Body of pancreas (tissue), 4 donors: ENCODE results near the gene APAF1. TPM values are rescaled to one million over a fixed set of nuclear protein-coding genes. Genes with fewer than 3 reads are reported as not detected.

ENCODE experiments used
- ATAC-seq: fragments of 150-250 bp; one replicate; pipeline ENCODE4 v1.9.1; 2016
- DNase-seq, 4 donors: peaks; one replicate each; pipeline ENCODE4 v3.0.0-alpha.2; 2019
- H3K27ac ChIP-seq, 4 donors: fragments of 200-600 bp; sonication (generic); 1 replicate in 3 of 4; 2 replicates in 1 of 4; pipeline versions ENCODE4 v1.5.1 to v1.6.1; 2016 to 2019; ENCODE audit warnings: mild to moderate bottlenecking in 1 of 4, mixed read lengths in 1 of 4, moderate library complexity in 1 of 4
- H3K27me3 ChIP-seq, 2 donors: fragments of 200-600 bp; sonication (generic); one replicate each; pipeline ENCODE4 v1.6.0; 2016; ENCODE audit warnings: mild to moderate bottlenecking in 1 of 2
- H3K36me3 ChIP-seq, 2 donors: fragments of 200-600 bp; sonication (generic); replicated peaks in 1 of 2; 2 replicates each; pipeline ENCODE4 v1.5.1; 2016; ENCODE audit warnings: low read depth in 2 of 2; ENCODE audit not compliant: insufficient read depth in 1 of 2
- H3K4me1 ChIP-seq: fragments of 200-600 bp; sonication (generic); one replicate; pipeline ENCODE4 v1.6.0; 2016
- H3K4me3 ChIP-seq, 2 donors: fragments of 200-600 bp; sonication (generic); 1 replicate in 1 of 2; 2 replicates in 1 of 2; pipeline ENCODE4 v1.5.1; 2016 to 2019
- H3K9me3 ChIP-seq, 3 donors: fragments of 200-600 bp; sonication (generic); 1 replicate in 2 of 3; 2 replicates in 1 of 3; pipeline ENCODE4 v1.5.1; 2016
- CTCF ChIP-seq, 7 experiments: fragments of 450-650 bp in 4 of 7; fragments of 200-600 bp in 3 of 7; sonication (generic) in 3 of 7; IDR thresholded peaks; one replicate each; pipeline ENCODE4 v1.5.1; 2016 to 2019; ENCODE audit warnings: antibody characterized with exemption in 7 of 7
- POLR2A ChIP-seq, 3 donors: fragments of 450-650 bp; IDR thresholded peaks; one replicate each; pipeline ENCODE4 v1.6.1; 2016; ENCODE audit warnings: antibody characterized with exemption in 3 of 3, mild to moderate bottlenecking in 2 of 3
- WGBS, 2 donors: methylation state at CpG; one replicate each; pipeline ENCODE4 v1.1.5; 2017; 5-methylcytosine and 5-hydroxymethylcytosine counted together
- intact Hi-C: fragments of 100-400 bp; cut with DNase I; formaldehyde crosslinking; loops from one replicate; pipeline ENCODE4 v1.15.1; 2023
- total RNA-seq, 2 donors: library from RNA; depleted of rRNA; stranded (reverse); fragments of >200 nt; gene quantifications; one replicate each; pipeline ENCODE4 v1.1.0, GENCODE V29; 2016

APAF1 gene
- total RNA-seq, 2 donors from 2014 or later = 5.9 to 12.2 TPM

DNA sequence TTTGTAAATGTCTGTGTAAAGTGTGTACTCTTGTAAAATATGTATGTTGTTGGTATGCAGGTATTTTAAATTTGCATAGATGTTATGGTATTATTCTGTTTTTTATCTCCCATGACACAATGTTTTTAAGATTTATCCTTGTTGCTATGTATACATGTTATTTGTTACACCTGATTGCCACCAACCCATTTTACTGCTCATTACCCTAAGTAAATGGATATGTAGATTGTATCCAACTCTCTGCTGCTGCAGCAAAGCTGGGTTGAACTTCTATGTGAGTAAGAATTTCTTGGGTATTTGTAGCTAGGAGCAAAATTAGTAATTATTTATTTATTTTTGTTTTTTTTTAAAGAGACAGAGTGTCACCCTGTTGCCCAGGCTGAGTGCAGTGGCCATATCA lies 6.2 kb downstream of the APAF1 start:
- H3K4me3 ChIP-seq = no peak overlapping the region
- H3K4me1 ChIP-seq = peaks cover 6% of the 10 kb centered on the region
- TF ChIP-seq POLR2A (IDR thresholded peaks at IDR 0.05) (no peak), CTCF (IDR thresholded peaks at IDR 0.05) (no peak)
- H3K9me3 ChIP-seq = no peaks in the 10 kb centered on the region
- DNase-seq (no peak), ATAC-seq (no peak)
- intact Hi-C loops = no loop called here
- no peaks in the 10 kb centered on the region for H3K27me3 ChIP-seq
- H3K36me3 ChIP-seq = peaks cover 5 to 8% of the 10 kb centered on the region in 2 donors
- no peak overlapping the region for H3K27ac ChIP-seq

DNA sequence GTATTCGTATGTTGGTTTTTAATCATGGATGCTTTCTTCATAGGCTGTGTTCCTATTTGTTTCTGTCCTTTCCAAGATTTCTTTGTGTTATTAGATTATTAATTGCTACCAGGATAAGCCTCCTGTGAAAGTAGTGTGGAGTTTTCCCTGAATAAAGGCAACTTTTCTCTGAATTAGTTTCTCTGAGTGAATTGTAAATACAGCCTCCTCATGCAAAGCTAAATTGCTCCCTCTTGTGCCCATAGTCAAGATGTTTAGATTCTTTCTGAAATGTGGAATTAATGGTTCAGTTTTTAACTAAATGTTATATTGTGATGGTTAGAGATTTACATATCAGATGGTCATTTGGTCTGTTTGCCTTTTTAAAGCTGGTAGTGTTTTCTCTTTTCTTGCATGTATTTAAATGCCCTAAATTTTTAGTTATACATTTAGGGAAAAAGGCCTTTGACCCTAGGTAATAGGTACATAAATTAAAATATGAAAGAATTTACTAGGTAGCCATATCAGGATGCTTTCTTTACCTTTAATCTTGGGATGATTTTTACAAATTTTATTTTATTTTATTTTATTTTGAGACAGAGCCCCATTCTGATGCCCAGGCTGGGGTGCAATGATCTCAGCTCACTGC lies 8.9 kb downstream of the APAF1 start:
- H3K4me1 ChIP-seq = no peaks in the 10 kb centered on the region
- TF ChIP-seq POLR2A (IDR thresholded peaks at IDR 0.05) (no peak), CTCF (IDR thresholded peaks at IDR 0.05) (peak in 6 of 7 experiments; percentile 26 to 66 (median 56))
- no peaks in the 10 kb centered on the region for H3K27me3 ChIP-seq
- DNase-seq (peak in 1 of 4 donors; percentile 20), ATAC-seq (no peak)
- H3K9me3 ChIP-seq = no peaks in the 10 kb centered on the region
- intact Hi-C loops = no loop called here
- WGBS, 2 donors = 79 to 92% methylated on average over 1 of the region's 1 CpG
- H3K4me3 ChIP-seq = no peak overlapping the region
- no peak overlapping the region for H3K27ac ChIP-seq
- peaks cover 5 to 8% of the 10 kb centered on the region in 2 donors for H3K36me3 ChIP-seq

DNA sequence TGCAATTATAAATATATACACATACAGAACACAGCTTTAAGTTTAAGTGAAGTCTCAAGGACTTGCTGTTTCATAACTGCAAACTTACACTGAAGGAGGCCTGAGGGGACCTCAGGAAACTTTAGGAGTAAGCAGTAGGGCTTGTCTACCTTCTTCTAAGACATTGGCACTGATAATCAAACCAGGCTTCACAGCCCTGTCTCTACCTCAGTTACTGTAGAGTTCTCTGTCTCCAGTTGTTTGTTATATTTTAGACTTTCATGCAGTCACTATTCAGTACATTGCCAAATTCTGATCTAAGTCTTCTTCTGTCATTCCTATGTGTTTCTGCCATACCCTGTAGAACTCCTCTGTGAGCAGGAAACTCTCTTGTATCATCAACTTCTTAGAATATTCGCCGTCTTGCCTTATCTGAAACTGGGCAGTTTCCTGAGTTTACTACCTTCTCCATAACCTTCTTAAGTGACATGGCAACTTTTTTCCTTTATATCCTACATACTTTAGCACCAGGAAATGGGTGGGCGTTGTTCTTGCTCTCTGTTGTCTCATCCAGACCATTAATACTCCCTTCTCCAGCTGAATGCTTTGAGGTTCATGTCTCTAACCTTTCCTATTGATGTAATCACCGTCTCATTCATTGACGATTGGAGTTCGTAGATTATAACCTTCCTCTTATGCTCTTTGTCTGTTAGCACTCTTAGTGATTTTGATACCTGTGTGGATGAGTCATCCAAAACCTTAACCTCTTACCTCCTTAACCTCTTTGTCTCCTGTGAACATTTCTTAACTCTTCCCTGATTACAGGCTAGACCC lies 11.4 kb downstream of the APAF1 start:
- no peaks in the 10 kb centered on the region for H3K27me3 ChIP-seq
- intact Hi-C loops = no loop called here
- H3K4me1 ChIP-seq = no peaks in the 10 kb centered on the region
- H3K4me3 ChIP-seq = no peak overlapping the region
- no peaks in the 10 kb centered on the region for H3K36me3 ChIP-seq
- H3K9me3 ChIP-seq = no peaks in the 10 kb centered on the region
- no peak for DNase-seq
- H3K27ac ChIP-seq = no peak overlapping the region
- WGBS, 2 donors = 67 to 69% methylated on average over 6 of the region's 6 CpGs
- no peak for ATAC-seq
- TF ChIP-seq POLR2A (IDR thresholded peaks at IDR 0.05) (no peak), CTCF (IDR thresholded peaks at IDR 0.05) (no peak)

DNA sequence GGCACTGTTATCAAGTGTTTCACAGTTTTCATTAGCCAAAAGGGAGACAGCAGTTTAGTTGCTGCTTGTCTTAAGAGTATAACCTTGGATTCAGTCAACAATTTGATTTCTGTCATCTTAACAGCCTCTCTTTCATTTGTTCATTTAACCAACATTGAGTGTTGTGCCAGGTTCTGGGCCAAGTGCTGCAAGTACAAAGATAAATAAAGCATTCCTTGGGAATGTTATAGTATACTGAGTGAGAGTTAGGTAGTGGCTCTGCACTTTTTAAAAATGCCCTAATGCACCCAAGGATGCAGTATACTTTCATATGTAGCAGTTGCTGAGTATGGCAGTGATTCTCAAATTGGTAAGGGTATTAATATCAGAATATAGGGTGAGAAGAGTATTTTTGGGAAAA lies 15.4 kb downstream of the APAF1 start:
- H3K4me1 ChIP-seq = no peaks in the 10 kb centered on the region
- H3K4me3 ChIP-seq = no peak overlapping the region
- H3K27ac ChIP-seq = no peak overlapping the region
- no peak for TF ChIP-seq CTCF (IDR thresholded peaks at IDR 0.05)
- no peak for TF ChIP-seq POLR2A (IDR thresholded peaks at IDR 0.05)
- intact Hi-C loops = no loop called here
- no peaks in the 10 kb centered on the region for H3K27me3 ChIP-seq
- DNase-seq (no peak), ATAC-seq (no peak)
- no peaks in the 10 kb centered on the region for H3K9me3 ChIP-seq
- H3K36me3 ChIP-seq = peaks cover 0 to 4% of the 10 kb centered on the region in 2 donors
